Thoracic aorta (tissue), 2 donors: ENCODE measurements around the gene BICRA. TPM values are rescaled to one million over a fixed set of nuclear protein-coding genes. Genes with fewer than 3 reads are reported as not detected.

ENCODE experiments used
- ATAC-seq: fragments of 150-250 bp; one replicate; pipeline ENCODE4 v1.8.0; 2017; ENCODE audit warnings: low read depth; ENCODE audit not compliant: insufficient number of reproducible peaks, low FRiP score
- DNase-seq: peaks from one replicate; pipeline ENCODE4 v3.0.0-alpha.2; 2020; ENCODE audit warnings: low spot score
- H3K27ac ChIP-seq, 2 donors: fragments of 200-600 bp; sonication (generic); 1 replicate in 1 of 2; 2 replicates in 1 of 2; pipeline ENCODE4 v1.5.1; 2016; ENCODE audit warnings: mild to moderate bottlenecking in 2 of 2, moderate library complexity in 2 of 2
- H3K27me3 ChIP-seq: fragments of 200-600 bp; sonication (generic); replicated peaks from 2 replicates; pipeline ENCODE4 v1.6.0; 2016; ENCODE audit warnings: mild to moderate bottlenecking; ENCODE audit not compliant: insufficient read depth
- H3K36me3 ChIP-seq: fragments of 200-600 bp; sonication (generic); one replicate; pipeline ENCODE4 v1.5.1; 2016
- H3K4me1 ChIP-seq, 2 donors: fragments of 200-600 bp; sonication (generic); 1 replicate in 1 of 2; 2 replicates in 1 of 2; pipeline versions ENCODE4 v1.5.1 to v1.6.0; 2016; ENCODE audit warnings: low read depth in 2 of 2, mild to moderate bottlenecking in 1 of 2; ENCODE audit not compliant: control insufficient read depth in 1 of 2
- H3K4me3 ChIP-seq: fragments of 200-600 bp; sonication (generic); 2 replicates; pipeline ENCODE4 v1.5.1; 2016; ENCODE audit warnings: mild to moderate bottlenecking
- H3K9me3 ChIP-seq: fragments of 200-600 bp; sonication (generic); 2 replicates; pipeline ENCODE4 v1.5.1; 2016
- CTCF ChIP-seq: fragments of 200-600 bp; sonication (generic); IDR thresholded peaks from one replicate; pipeline ENCODE4 v1.5.1; 2019; ENCODE audit warnings: antibody characterized with exemption
- total RNA-seq, 2 donors: library from RNA; depleted of rRNA; stranded (reverse); fragments of >200 nt; gene quantifications; one replicate each; pipeline versions ENCODE4 v1.1.0 to v1.2.3, GENCODE V29; 2016

Gene BICRA
- total RNA-seq, 2 donors from 2014 or later = 10.8 to 18.4 TPM

- Histone ChIP-seq H3K36me3 (peaks cover 56% of the 10 kb centered on the region), H3K9me3 (no peaks in the 10 kb centered on the region), H3K27me3 (no peaks in the 10 kb centered on the region), H3K27ac (no peak overlapping the region), H3K4me1 (peaks cover 18 to 24% of the 10 kb centered on the region in 2 donors), H3K4me3 (no peak overlapping the region)
- ATAC-seq = no peak
- DNase-seq = no peak
- TF ChIP-seq CTCF = no peak
These were observed 140.4 kb downstream of the BICRA start for GRCh38 chr19:47749326-47749725.

DNA sequence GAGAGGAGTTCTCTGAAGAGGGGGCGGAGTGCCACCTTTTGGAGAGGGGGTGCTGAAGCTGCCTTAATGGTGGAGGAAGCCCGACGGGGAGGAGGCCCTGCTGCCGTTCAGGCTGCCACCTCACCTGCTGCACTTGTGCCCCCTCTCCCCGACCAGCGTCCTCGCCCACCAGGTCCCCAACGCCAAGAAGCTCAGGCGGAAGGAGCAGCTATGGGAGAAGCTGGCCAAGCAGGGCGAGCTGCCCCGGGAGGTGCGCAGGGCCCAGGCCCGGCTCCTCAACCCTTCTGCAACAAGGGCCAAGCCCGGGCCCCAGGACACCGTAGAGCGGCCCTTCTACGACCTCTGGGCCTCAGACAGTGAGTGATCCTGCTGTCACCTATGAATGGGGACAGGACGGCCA is 141.8 kb downstream of the BICRA start:
- H3K4me1 ChIP-seq = peaks cover 10 to 16% of the 10 kb centered on the region in 2 donors
- no peaks in the 10 kb centered on the region for H3K27me3 ChIP-seq
- peaks cover 71% of the 10 kb centered on the region for H3K36me3 ChIP-seq
- ATAC-seq (no peak), DNase-seq (no peak)
- no peak overlapping the region for H3K27ac ChIP-seq
- no peak overlapping the region for H3K4me3 ChIP-seq
- no peaks in the 10 kb centered on the region for H3K9me3 ChIP-seq
- no peak for TF ChIP-seq CTCF

GRCh38 chr19:47752440-47753211 is 143.7 kb downstream of the BICRA start:
- ATAC-seq (no peak), DNase-seq (no peak)
- no peak for TF ChIP-seq CTCF
- Histone ChIP-seq H3K27ac (no peak overlapping the region), H3K36me3 (peaks cover 86% of the 10 kb centered on the region), H3K27me3 (no peaks in the 10 kb centered on the region), H3K9me3 (no peaks in the 10 kb centered on the region), H3K4me1 (no peaks in the 10 kb centered on the region), H3K4me3 (no peak overlapping the region)

Other genes starting within 250 kb of the BICRA start
- gene MEIS3, start 189.6 kb upstream of the BICRA start, total RNA-seq = 10 to 100 TPM in 1 of 2 donors, 1 to 10 TPM in 1; 6.4 to 11.5 TPM
- gene SLC8A2, start 137.2 kb upstream of the BICRA start, total RNA-seq = under 1 TPM in 1 of 2 donors, not detected in 1; 0.28 TPM
- 1 to 10 TPM in 1 of 2 donors, under 1 TPM in 1; 0.95 to 1.2 TPM for gene KPTN, start 124.9 kb upstream of the BICRA start, total RNA-seq
- gene NAPA, start 94.1 kb upstream of the BICRA start, total RNA-seq = 100 to 1,000 TPM; 107 to 147 TPM
- gene ZNF541, start 36.0 kb upstream of the BICRA start, total RNA-seq = not detected
- gene EHD2, start 104.3 kb downstream of the BICRA start, total RNA-seq = 100 to 1,000 TPM; 141 to 195 TPM
- 100 to 1,000 TPM; 189 to 220 TPM for gene NOP53, start 136.4 kb downstream of the BICRA start, total RNA-seq
- gene SELENOW, start 169.6 kb downstream of the BICRA start, total RNA-seq = 1,000 to 10,000 TPM in 1 of 2 donors, 100 to 1,000 TPM in 1; 504 to 1,102 TPM
- not detected for gene TPRX1, start 195.4 kb downstream of the BICRA start, total RNA-seq
- not detected for gene CRX, start 212.8 kb downstream of the BICRA start, total RNA-seq